WTC11 (cell line): ENCODE results near the gene NHERF2.

Source experiments
- CTCF ChIP-seq: fragments of 200-600 bp; IDR thresholded peaks from 2 replicates; pipeline ENCODE4 v1.8.0; 2022; ENCODE audit warnings: antibody characterized with exemption
- MAX ChIP-seq: sonication (generic); formaldehyde crosslinking; IDR thresholded peaks from 2 replicates; pipeline ENCODE4 v1.8.0; 2022; ENCODE audit warnings: mild to moderate bottlenecking, missing genetic modification reagents
- SP1 ChIP-seq: sonication (generic); formaldehyde crosslinking; conservative IDR thresholded peaks from 2 replicates; pipeline ENCODE4 v1.8.1; 2022; ENCODE audit warnings: missing genetic modification reagents
- TP53 ChIP-seq: sonication (generic); formaldehyde crosslinking; IDR thresholded peaks from 2 replicates; pipeline ENCODE4 v1.8.1; 2023; ENCODE audit warnings: mild to moderate bottlenecking, missing genetic modification reagents

DNA sequence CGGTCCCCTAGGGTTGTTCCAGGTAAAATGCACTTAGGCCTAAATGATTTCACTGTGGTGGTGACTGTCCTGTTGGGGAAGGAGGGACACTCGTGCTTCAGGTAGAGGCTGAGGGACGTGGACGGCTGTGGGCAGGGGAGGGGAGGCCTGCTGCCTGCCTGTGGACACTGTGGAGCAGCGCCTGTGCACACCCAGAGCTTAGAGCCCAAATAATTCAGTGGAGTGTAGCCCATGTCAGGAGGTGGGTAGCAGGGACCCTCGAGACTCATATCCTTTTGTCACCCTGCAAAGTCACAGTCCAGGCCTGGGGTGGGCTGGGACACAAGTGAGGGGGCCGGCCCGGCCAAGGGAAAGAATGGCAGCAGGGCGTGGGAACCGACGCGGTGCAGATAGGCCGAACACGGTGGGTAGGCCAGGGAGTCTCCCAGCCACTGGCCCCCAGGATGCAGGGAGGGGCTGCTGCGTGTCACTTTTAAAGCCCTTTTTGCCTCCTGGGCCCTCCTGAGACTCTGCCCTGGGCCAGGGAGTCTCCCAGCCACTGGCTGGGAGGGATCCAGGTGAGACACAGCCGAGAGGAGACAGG is 733 bp upstream of the NHERF2 start:
- TF ChIP-seq MAX (CRISPR knock-in tag) (no peak), TP53 (CRISPR knock-in tag) (no peak), CTCF (no peak), SP1 (CRISPR knock-in tag) (no peak)
